GM18909 (cell line): ENCODE measurements around the gene CCDC142.
"Not testable (repeated sequence)": the region's sequence is repeated elsewhere in the genome, so short reads cannot be mapped to it uniquely, and the experiment has no call there.

Experiments
- ATAC-seq: cut with Tn5 transposase; IDR thresholded peaks from one replicate; pipeline ENCODE4 v1.9.1; 2021; ENCODE audit warnings: mild to moderate bottlenecking; ENCODE audit not compliant: unreplicated experiment, poor library complexity

CCDC142 gene

GRCh38 chr2:74472945-74473258 lies 9.9 kb downstream of the CCDC142 start:
- peak; percentile 3 for ATAC-seq

DNA sequence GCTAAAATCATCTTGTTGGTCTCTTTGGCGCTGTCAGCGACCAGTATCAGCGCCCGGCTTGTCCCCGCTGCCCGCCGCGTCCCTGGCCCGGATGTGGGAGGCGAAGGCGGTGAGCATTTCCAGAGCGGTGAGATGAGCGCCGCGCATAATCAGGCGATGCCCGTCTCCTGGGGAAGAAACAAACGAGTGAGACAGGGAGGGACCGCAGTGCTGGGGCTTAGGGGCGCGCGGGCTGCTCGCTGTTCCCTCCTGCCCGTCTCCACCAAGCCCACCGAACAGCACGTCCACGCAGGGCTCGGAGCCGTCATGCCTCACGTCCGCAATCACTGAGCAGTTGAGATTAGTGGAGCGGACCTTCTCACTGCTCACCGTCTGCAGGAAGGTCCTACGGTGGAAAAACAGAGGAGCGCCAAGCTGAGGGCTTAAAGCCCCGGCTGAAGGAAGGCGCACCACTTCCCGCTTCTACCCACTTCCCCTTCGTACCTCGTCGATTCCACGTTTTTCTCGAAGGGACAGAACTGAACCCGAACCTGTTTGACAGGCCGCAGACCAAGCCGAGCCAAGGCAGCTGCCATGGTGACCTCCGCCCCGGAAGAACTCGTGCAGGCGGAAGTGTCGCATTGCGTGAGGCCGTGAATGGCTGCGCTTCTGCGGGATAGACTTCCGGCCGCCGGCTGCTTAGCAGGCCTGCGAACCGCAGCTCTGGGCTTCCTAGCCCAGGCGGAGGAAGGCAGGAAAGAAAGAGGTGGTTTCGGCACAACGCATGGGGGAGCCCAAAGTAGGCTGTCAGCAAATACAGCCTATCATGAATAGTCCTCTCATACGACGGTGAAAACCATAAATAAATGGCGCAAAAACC lies 10.5 kb downstream of the CCDC142 start, which contains the start of gene MRPL53:
Gene MRPL53, minus strand, starts transcription at position 595 of the 859 bp plus-strand sequence. Its CDS starts 20 bp downstream, at position 575.
- peak; percentile 85 for ATAC-seq

DNA sequence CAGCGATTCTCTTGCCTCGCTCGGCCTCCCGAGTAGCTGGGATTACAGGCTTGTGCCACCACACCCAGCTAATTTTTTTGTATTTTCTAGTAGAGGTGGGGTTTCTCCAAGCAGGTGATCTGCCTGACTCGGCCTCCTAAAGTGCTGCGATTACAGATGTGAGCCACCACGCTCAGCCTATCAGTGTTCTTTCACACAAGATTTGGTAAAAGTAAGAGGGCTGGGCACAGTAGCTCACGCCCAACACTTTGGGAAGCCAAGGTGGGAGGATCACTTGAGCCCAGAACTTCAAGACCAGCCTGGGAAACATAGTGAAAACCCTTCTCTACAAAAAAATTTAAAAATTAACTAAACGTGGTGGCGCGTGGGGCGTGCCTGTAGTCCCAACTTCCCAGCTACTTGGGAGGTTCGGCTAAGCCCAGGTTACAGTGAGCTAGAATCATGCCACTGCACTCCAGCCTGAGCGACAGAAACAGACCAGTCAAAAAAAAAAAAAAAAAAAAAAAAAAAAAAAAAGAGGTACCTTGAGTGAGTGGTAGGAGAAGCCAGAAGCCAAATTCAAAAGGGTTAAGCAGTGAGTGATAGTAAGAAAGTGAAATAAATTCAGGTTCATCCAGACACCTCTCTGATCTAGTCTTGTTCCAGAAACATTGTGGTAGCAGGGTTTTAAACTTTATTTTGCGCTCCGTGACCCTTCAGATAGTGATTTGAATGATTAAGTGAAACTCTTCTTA lies 11.3 kb downstream of the CCDC142 start:
- no peak for ATAC-seq

DNA sequence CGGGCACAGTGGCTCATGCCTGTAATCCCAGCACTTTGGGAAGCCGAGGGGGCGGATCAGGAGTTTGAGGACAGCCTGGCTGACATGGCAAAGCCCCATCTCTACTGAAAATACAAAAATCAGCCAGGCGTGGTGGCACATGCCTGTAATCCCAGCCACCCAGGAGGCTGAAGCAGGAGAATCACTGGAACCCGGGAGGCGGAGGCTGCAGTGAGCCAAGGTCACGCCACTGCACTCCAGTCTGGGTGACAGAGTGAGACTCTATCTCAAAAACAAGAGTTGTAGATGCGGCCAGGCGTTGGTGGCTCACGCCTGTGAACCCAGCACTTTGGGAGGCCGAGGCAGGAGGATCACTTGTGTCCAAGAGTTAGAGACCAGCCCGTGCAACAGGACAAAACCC lies 12.1 kb downstream of the CCDC142 start:
- not testable (repeated sequence) for ATAC-seq

DNA sequence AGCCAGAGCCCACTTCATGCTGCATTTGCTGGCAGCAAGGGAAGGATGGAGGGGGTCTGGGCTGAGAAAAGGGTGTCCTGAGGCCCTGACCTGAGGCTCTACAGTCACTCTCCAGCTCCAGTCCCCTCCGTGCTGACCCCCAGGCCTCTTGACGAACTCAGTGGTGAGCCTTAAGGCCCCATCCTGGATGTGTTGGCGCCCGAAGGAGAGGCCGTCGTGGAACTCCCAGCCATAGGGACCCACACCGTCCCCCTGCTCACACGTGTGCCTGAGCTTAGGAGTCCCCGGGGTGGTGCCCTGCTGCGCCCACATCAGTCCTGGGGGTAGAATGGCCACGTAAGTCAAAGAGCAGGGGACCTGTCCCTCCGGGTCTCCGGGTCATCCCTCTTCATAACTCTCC lies 18.4 kb downstream of the CCDC142 start:
- peak; percentile 8 for ATAC-seq

DNA sequence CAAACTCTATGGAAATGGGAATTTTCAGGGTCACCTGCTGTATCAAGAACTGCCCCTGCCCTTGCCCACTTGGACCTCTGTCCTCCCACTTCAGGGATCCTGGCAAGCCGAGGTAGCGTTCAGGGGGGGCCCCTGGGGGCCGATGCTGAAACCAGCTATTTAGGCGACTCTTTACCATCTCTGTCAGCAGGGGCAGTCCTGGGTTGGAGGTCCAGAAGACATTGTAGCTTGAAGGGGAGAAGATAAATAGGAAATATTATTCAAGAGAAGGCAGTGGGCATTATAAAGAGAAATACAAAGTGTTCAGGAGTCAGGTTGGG lies 20.1 kb downstream of the CCDC142 start:
- no peak for ATAC-seq

DNA sequence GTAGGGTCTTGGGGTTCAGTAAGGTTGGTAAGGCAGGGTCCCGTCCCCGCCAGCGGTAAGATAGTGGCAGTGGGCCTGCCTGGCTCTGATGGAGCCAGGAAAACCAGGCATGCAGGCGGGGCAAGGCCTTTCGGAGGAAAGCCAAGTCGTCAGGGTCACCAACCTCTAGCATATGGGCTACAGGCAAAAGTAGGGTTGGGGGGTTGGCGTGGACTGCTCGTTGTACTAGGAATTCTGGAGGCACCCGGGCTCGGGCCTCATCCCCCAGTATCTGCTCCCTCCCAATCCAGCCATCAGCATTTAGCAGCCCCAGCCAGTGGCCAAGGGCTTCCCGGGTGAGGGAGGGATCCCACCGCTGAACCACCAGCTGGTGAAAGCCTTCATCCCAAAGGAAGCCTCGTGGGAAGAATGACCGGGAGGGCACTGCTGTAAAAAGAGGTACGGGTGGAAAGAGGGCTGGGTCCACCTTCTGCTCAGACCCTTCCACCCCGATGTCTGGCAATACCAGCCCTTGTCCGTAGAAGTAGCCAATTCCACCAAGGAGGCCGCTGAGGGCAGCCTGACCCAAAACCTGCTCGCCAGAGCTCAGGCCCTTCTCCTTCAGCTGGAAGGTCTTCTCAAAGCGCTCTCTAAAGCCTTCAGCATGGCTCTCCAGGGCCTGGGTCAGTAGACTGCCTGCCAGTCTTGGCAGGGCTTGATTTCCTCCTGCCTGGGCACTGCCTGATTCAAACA lies 20.6 kb downstream of the CCDC142 start:
- no peak for ATAC-seq

- ATAC-seq = no peak
These were observed 21.4 kb downstream of the CCDC142 start for GRCh38 chr2:74461187-74462053.

DNA sequence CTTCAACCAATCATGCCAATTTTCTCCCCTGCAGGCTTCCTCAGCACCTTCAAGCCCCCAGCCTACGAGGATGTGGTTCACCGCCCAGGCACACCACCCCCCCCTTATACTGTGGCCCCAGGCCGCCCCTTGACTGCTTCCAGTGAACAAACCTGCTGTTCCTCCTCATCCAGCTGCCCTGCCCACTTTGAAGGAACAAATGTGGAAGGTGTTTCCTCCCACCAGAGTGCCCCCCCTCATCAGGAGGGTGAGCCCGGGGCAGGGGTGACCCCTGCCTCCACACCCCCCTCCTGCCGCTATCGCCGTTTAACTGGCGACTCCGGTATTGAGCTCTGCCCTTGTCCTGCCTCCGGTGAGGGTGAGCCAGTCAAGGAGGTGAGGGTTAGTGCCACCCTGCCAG lies 22.6 kb downstream of the CCDC142 start:
- not testable (repeated sequence) for ATAC-seq

DNA sequence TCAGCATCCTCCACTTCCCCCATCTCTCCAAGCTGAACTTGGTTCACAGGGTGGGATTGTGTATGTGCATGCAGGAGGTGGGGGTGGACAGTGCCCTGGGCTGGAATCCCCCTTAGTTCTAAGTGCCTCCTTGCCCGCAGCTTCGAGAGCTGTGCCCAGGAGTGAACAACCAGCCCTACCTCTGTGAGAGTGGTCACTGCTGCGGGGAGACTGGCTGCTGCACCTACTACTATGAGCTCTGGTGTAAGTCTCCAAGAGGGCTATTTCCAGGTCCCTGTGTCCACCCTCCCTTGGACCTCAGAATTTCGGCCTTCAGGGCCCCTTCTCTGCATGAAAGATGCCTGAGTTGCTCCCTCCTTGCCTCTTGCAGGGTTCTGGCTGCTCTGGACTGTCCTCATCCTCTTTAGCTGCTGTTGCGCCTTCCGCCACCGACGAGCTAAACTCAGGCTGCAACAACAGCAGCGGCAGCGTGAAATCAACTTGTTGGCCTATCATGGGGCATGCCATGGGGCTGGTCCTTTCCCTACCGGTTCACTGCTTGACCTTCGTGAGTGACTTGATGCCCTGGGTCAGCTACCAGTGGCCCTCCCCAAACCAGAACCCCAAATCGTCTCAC lies 23.2 kb downstream of the CCDC142 start:
- not testable (repeated sequence) for ATAC-seq

DNA sequence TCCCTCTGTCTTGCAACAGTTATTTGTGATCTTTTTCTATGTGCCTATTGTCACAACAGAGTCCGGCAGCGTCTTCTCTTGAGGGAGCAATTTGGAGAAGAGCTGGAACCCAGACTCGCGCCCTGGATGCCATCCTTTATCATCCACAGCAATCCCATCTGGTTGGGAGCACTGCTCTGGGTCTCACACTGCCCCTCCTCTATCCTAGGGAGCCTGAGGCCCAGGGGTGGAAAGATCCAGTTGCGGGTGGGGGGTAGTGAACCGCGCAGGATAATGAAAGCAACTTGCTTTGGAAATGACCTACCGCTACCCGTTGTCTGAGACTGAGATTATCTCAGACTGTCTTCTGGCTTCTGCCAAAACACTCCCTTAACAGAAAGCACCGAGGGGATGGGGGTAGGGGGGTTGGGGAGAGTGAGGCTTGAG lies 23.8 kb downstream of the CCDC142 start:
- ATAC-seq = no peak

DNA sequence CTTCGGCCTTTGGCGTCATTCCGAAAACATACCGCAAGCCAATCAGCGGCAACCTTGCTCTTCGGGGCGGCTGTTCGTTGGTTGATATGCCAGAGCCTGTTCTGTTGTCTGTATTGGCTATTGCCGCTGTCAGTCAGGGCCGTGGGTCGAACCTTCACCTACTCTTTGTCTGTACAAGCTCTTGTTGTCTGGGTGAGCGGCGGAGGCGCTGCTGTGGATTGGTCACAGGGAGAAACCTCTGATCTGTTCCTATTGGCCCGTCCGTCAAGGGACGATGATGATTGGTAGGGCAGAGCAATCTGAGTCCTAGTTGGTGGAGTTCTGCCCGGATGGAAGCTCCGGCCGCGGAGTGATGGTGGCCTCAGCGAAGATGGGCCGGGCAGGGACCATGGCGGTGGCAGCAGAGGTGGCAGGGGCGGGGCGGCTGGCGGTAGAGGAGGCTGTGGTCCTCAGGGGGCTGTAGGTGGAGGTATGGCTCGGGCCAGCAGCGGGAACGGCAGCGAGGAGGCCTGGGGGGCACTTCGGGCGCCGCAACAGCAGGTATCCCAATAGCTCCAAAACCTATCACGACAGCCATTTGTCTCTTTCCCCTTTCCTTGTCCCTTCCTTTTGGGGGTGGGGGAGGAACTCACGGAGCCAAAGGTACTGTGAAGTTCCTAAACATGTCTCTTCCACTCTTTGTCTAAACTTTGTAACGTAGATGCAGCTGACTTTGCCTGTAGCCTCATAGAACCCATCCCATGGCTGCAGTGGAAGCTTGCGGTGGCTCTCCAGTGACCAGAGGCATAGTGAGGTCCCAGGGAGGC lies 24.5 kb downstream of the CCDC142 start, which contains the start of gene WBP1:
Gene WBP1, plus strand, starts transcription at position 307 of the 806 bp plus-strand sequence. Its CDS starts 165 bp downstream, at position 472.
- peak; percentile 86 for ATAC-seq

DNA sequence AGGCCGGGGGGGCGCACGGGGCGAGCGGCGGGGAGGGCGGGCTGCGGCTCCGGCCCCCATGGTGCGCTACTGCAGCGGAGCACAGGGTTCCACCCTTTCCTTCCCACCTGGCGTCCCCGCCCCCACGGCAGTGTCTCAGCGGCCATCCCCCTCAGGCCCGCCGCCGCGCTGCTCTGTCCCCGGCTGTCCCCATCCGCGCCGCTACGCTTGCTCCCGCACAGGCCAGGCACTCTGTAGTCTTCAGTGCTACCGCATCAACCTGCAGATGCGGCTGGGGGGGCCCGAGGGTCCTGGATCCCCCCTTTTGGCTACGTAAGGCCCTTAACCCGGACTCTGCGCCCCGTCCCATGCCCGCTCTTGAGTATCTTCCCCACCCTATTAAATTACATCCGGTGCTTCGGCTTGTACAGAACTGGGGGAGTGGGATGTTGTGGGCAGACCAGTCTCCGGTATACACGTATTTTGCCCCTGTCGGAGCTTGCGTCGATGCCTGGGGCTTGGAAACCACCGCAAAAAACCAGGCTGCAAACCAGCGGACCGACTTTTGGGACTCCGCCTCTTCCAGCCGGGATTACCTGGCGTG lies 25.2 kb downstream of the CCDC142 start:
- ATAC-seq = peak; percentile 34

GRCh38 chr2:74457129-74457548 lies 25.7 kb downstream of the CCDC142 start:
- no peak for ATAC-seq

- ATAC-seq = peak; percentile 50
These were observed 27.9 kb downstream of the CCDC142 start, which contains the start of gene INO80B for GRCh38 chr2:74454654-74455511. TSS of gene INO80B (plus strand) at chr2:74455087. CDS start at chr2:74455117, 30 bp downstream.

GRCh38 chr2:74450570-74451190 lies 32.1 kb downstream of the CCDC142 start:
- no peak for ATAC-seq

DNA sequence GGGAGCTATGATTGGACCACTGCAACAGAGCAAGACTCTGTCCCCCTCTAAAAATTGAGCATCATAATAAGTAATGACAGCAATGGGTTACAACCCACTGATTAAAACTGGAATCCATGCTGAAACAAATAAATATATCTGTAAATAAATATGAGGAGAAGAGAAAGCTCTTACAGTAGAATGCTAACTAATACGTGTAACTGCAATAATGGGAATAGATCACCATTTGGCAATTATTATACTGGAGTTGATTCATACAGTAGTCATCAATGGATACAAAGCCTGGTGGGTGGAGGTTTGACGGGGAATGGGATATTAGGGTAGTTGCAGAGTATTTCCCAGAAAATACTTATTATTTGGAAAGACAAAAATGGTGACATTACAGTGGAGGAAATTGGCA lies 34.0 kb downstream of the CCDC142 start:
- ATAC-seq = no peak
